Endothelial cell of umbilical vein (primary cell): Measurements from ENCODE around the gene HIPK4. TPM values are rescaled to one million over a fixed set of nuclear protein-coding genes. Genes with fewer than 3 reads are reported as not detected.

Source experiments
- BruUV-seq: library from RNA; stranded (reverse); fragments of 400-500 nt; replicated peaks from 2 replicates; lab custom pipeline; 2021; lab: Mats Ljungman, UMichigan
- CTCF ChIA-PET: fragments of 300-600, 350-600 bp; sonication (Branson Sonifier 250); formaldehyde crosslinking; loops from one replicate; lab custom pipeline; 2021; ENCODE audit warnings: antibody characterized with exemption, inconsistent platforms; lab: Charles Lee
- POLR2A ChIA-PET: fragments of 300-600, 350-600 bp; sonication (Branson Sonifier 250); formaldehyde crosslinking; loops from one replicate; lab custom pipeline; 2021; ENCODE audit warnings: antibody characterized with exemption, inconsistent platforms; lab: Charles Lee
- DNase-seq: peaks from one replicate; pipeline ENCODE4 v3.0.0-alpha.2; 2011; ENCODE audit warnings: low read depth, low spot score
- FAIRE-seq: peaks from 2 replicates; lab custom pipeline; 2011; peaks lifted over from hg19 to GRCh38; lab: Jason Lieb, UNC
- H2AFZ ChIP-seq: 2 replicates; pipeline ENCODE4 v1.6.0; 2012; ENCODE audit warnings: low read depth, low read length, control low read depth, inconsistent platforms
- H3K27ac ChIP-seq: 2 replicates; pipeline ENCODE4 v1.5.1; 2011; ENCODE audit warnings: low read depth, mild to moderate bottlenecking, control low read depth, low read length, moderate library complexity; ENCODE audit not compliant: insufficient read depth
- H3K27me3 ChIP-seq, 2 experiments: 2 replicates each; pipeline versions ENCODE4 v1.6.0 to v1.6.1; 2011; ENCODE audit warnings: low read length in 2 of 2, mixed read lengths in 1 of 2; ENCODE audit not compliant: control insufficient read depth in 2 of 2, insufficient read depth in 2 of 2
- H3K36me3 ChIP-seq, 2 experiments: 2 replicates in 1 of 2; 3 replicates in 1 of 2; pipeline ENCODE4 v1.5.1; 2011; ENCODE audit warnings: low read length in 2 of 2, mild to moderate bottlenecking in 1 of 2, moderate library complexity in 1 of 2; ENCODE audit not compliant: control insufficient read depth in 2 of 2, insufficient read depth in 2 of 2; ENCODE audit errors: extremely low read depth in 1 of 2
- H3K4me1 ChIP-seq: 3 replicates; pipeline ENCODE4 v1.5.1; 2011; ENCODE audit warnings: mild to moderate bottlenecking, low read length; ENCODE audit not compliant: control insufficient read depth, insufficient read depth; ENCODE audit errors: extremely low read depth
- H3K4me2 ChIP-seq: 2 replicates; pipeline ENCODE4 v1.6.1; 2011; ENCODE audit warnings: low read length, control low read depth, mixed read lengths; ENCODE audit not compliant: insufficient read depth
- H3K4me3 ChIP-seq, 3 experiments: fragments of 200-600 bp in 1 of 3; sonication (generic), shearing (Covaris generic) in 1 of 3; replicated peaks in 1 of 3; 2 replicates each; pipeline ENCODE4 v1.5.1; 2011 to 2016; ENCODE audit warnings: control low read depth in 3 of 3, low read length in 3 of 3, mild to moderate bottlenecking in 2 of 3, inconsistent platforms in 1 of 3, low read depth in 1 of 3, moderate library complexity in 1 of 3; ENCODE audit not compliant: insufficient read depth in 1 of 3
- H3K79me2 ChIP-seq: 2 replicates; pipeline ENCODE4 v1.6.0; 2012; ENCODE audit warnings: low read length, inconsistent platforms; ENCODE audit not compliant: control insufficient read depth, insufficient read depth
- H3K9ac ChIP-seq: replicated peaks from 2 replicates; pipeline ENCODE3; 2011; ENCODE audit warnings: low read length, control low read depth; ENCODE audit not compliant: insufficient read depth; ENCODE audit errors: extremely low read depth
- H3K9me1 ChIP-seq: replicated peaks from 3 replicates; pipeline ENCODE4 v1.6.0; 2011; ENCODE audit warnings: mild to moderate bottlenecking, low read length; ENCODE audit not compliant: control insufficient read depth, insufficient read depth; ENCODE audit errors: extremely low read depth
- H3K9me3 ChIP-seq: replicated peaks from 2 replicates; pipeline ENCODE4 v1.5.1; 2012; ENCODE audit warnings: low read length, inconsistent platforms; ENCODE audit not compliant: control insufficient read depth, insufficient read depth
- H4K20me1 ChIP-seq: replicated peaks from 2 replicates; pipeline ENCODE3; 2011; ENCODE audit warnings: mild to moderate bottlenecking, low read length; ENCODE audit not compliant: control insufficient read depth, insufficient read depth; ENCODE audit errors: extremely low read depth
- GATA2 ChIP-seq: IDR thresholded peaks from 2 replicates; pipeline ENCODE4 v1.7.0; 2011; ENCODE audit warnings: low read depth, mild to moderate bottlenecking, moderate library complexity, mixed read lengths, low read length; ENCODE audit not compliant: insufficient read length, insufficient read depth
- MYC ChIP-seq: IDR thresholded peaks from one replicate; pipeline ENCODE4 v1.6.1; 2011; ENCODE audit warnings: mild to moderate bottlenecking, low read depth, low read length
- POLR2A ChIP-seq: IDR thresholded peaks from 2 replicates; pipeline ENCODE4 v1.6.1; 2012; ENCODE audit warnings: low read depth, mild to moderate bottlenecking, control low read depth, low read length
- POLR2AphosphoS5 ChIP-seq: IDR thresholded peaks from 2 replicates; pipeline ENCODE4 v1.6.1; 2012; ENCODE audit warnings: low read depth, mild to moderate bottlenecking, control low read depth, low read length, moderate library complexity; ENCODE audit not compliant: insufficient read depth
- dilution Hi-C: fragments of 300-500 bp; cut with MboI; formaldehyde crosslinking; loops from one replicate; pipeline ENCODE4 v1.15.0; 2019; ENCODE audit warnings: low sequenced_read_pairs; ENCODE audit not compliant: extremely low pct_ligation_motif_present
- intact Hi-C: fragments of 100-400 bp; cut with micrococcal nuclease; formaldehyde crosslinking; loops from one replicate; pipeline ENCODE4 v1.10.0; 2022
- polyA plus RNA-seq, 4 experiments: library from polyadenylated mRNA; depleted of rRNA in 3 of 4; stranded (reverse) in 3 of 4; unstranded in 1 of 4; fragments of >200 nt; gene quantifications; 2 replicates each; pipeline versions ENCODE4 v1.2.1 to v1.2.3, GENCODE V29; 2011 to 2012; ENCODE audit warnings: missing spikeins in 1 of 4
- total RNA-seq: library from RNA; stranded (reverse); gene quantifications from 2 replicates; pipeline ENCODE4 v1.2.3, GENCODE V29; 2021
- TF ChIP-seq, protein P1 (sequence below): IDR thresholded peaks from 2 replicates; pipeline ENCODE4 v1.6.1; 2011; ENCODE audit not compliant: insufficient read depth, insufficient read length
- TF ChIP-seq, protein P2 (sequence below), 2 donors: IDR thresholded peaks; 1 replicate in 1 of 2; 2 replicates in 1 of 2; pipeline ENCODE4 v1.5.1; 2011; ENCODE audit warnings: low read length in 2 of 2, mild to moderate bottlenecking in 2 of 2, moderate library complexity in 2 of 2, control low read depth in 1 of 2, inconsistent platforms in 1 of 2, low read depth in 1 of 2; ENCODE audit not compliant: insufficient read depth in 1 of 2; ENCODE audit errors: extremely low read depth in 1 of 2

Gene HIPK4
- total and polyA plus RNA-seq, 2 donors (not counting 3 experiments of a cell fraction or from before 2014, with no cell fraction given): 0.12 TPM; not detected in 1

DNA sequence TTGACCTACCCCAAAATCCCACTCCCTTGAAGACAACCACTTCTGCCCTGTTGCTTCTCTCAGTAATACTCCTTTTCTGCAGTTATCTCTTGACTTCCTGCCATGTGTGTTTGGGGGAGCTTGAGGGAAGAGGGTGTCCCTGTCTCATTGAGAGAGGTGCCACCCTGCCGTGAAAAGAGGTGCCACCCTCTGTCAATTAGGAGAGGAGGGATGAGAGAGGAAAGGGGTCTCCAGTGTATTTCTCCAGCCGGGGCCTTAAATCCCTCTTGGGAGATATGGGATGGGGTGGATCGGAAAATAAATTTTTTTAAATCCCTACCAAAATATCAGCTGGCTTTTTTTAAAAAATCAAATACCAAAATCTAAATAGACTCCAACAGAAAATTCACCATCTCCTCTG, 25.0 kb downstream of the HIPK4 start:
- no peak for FAIRE-seq
- dilution Hi-C loops: no loop called here

DNA sequence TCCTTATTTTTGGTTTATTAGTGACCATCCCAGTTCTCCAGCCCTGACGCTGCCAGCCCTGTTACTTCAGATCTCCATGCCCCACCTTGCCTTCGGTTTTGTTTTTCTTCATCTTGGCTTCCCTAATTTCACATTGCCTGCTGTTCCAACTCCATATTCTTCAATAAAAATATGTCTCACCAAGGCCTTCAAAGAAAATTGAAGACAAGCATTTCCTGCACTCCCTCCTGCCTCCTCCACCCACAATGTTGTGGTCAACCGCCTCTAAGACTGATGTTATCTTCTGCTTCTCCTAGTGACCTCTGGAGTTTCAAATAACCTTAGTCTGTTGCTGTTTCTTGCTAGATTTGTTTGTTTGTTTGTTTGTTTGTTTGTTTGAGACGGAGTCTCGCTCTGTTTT, 26.9 kb downstream of the HIPK4 start:
- Histone ChIP-seq H3K4me2 (no peak overlapping the region), H3K27me3 (no peaks in the 10 kb centered on the region), H2AFZ (no peak overlapping the region), H3K36me3 (peaks cover 0 to 3% of the 10 kb centered on the region in 2 experiments), H3K79me2 (no peaks in the 10 kb centered on the region), H3K4me1 (peaks cover 3% of the 10 kb centered on the region), H3K27ac (no peak overlapping the region), H3K9me1 (no peaks in the 10 kb centered on the region), H3K9ac (no peak overlapping the region), H4K20me1 (no peaks in the 10 kb centered on the region), H3K9me3 (no peaks in the 10 kb centered on the region), H3K4me3 (no peak overlapping the region)
- FAIRE-seq: no peak
- POLR2A ChIA-PET: no interaction called here
- no peak for DNase-seq
- BruUV-seq: no TSS peak
- TF ChIP-seq POLR2AphosphoS5 (no peak), GATA2 (no peak), MYC (no peak), POLR2A (no peak)
- TF ChIP-seq, protein P1, sequence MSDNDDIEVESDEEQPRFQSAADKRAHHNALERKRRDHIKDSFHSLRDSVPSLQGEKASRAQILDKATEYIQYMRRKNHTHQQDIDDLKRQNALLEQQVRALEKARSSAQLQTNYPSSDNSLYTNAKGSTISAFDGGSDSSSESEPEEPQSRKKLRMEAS: no peak
- TF ChIP-seq, protein P2, sequence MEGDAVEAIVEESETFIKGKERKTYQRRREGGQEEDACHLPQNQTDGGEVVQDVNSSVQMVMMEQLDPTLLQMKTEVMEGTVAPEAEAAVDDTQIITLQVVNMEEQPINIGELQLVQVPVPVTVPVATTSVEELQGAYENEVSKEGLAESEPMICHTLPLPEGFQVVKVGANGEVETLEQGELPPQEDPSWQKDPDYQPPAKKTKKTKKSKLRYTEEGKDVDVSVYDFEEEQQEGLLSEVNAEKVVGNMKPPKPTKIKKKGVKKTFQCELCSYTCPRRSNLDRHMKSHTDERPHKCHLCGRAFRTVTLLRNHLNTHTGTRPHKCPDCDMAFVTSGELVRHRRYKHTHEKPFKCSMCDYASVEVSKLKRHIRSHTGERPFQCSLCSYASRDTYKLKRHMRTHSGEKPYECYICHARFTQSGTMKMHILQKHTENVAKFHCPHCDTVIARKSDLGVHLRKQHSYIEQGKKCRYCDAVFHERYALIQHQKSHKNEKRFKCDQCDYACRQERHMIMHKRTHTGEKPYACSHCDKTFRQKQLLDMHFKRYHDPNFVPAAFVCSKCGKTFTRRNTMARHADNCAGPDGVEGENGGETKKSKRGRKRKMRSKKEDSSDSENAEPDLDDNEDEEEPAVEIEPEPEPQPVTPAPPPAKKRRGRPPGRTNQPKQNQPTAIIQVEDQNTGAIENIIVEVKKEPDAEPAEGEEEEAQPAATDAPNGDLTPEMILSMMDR (IDR thresholded peaks at IDR 0.05; ENCODE audit: extremely low read depth in 1 of 2, insufficient read depth in 1 of 2, low read depth in 1 of 2, low read length in 2 of 2): no peak
- intact Hi-C loops (no loop called here), dilution Hi-C loops (no loop called here)
- CTCF ChIA-PET: no interaction called here

More for the DNA sequence above, 25.0 kb downstream of the HIPK4 start:
- Histone ChIP-seq H3K4me3 (no peak overlapping the region), H3K9me3 (no peaks in the 10 kb centered on the region), H3K4me2 (peak overlapping the region; percentile 94), H3K79me2 (no peaks in the 10 kb centered on the region), H3K27me3 (no peaks in the 10 kb centered on the region), H2AFZ (peak overlapping the region; percentile 98), H3K4me1 (peaks cover 3% of the 10 kb centered on the region), H3K36me3 (peaks cover 0 to 4% of the 10 kb centered on the region in 2 experiments), H3K9ac (peak overlapping the region; percentile 68), H4K20me1 (no peaks in the 10 kb centered on the region), H3K9me1 (no peaks in the 10 kb centered on the region), H3K27ac (no peak overlapping the region)
- BruUV-seq: no TSS peak
- DNase-seq: no peak
- TF ChIP-seq POLR2AphosphoS5 (no peak), MYC (no peak)
- TF ChIP-seq, protein P1: no peak
- CTCF ChIA-PET: interaction anchor here (0.5 to 1.7 kb wide), 9 partner anchors 12 to 1092 kb away, joined by 3 to 5 read pairs (median 3); no protein-coding TSS in a partner anchor
- intact Hi-C loops: loop anchor here (5.0 kb wide), 1 partner anchor 37 kb away; no protein-coding TSS in a partner anchor
- POLR2A ChIA-PET: interaction anchor here (0.7 to 1.1 kb wide), 4 partner anchors 9 to 101 kb away, joined by 3 to 6 read pairs (median 4); partner anchors contain the start of genes BLVRB, C19orf47, PLD3 and SERTAD1
